Measurements from ENCODE around the gene CELF2. TPM values are rescaled to one million over a fixed set of nuclear protein-coding genes. Genes with fewer than 3 reads are reported as not detected.

The CELF2 gene
- total RNA-seq, 1 experiment from 2014 or later: 28.7 TPM

DNA sequence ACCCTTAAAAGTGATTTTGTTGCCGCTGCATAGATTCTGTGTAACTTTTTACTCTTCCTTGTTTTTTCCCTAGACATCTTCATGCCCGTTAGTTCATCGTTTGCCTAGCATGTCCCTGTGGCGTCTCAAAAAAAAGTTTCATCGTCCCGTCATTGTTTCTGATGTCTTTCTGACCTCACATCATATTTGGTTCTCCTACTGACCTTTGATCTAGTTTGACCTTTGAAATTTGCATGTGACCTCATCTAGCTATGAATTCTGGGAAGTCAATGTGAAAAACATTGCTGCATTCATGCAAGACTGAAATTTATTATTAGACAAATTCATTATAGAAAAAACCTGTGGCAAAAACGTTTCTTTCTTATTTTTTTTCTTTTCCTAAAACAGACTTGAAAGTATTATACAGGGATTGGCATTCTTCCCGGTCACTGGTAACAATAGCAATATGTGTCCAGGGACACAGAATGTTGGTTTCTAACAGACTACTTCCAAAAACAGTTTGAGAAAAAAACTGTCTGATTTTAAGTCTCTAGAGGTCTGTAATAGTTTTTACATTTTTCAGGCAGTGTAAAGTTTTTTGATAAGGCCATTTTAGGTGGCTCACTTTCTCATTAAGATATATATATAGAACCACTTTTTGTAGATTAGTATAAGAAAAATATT lies 312.8 kb downstream of the CELF2 start:
- no peak overlapping the region for H3K4me2 ChIP-seq (ENCODE audit: insufficient read depth, insufficient read length, low read length)
- no peak overlapping the region for H3K4ac ChIP-seq (ENCODE audit: low read depth, low read length)
- no peak overlapping the region for H3K9ac ChIP-seq (ENCODE audit: extremely low read depth, insufficient read length, low read length)
- H3K27me3 ChIP-seq (ENCODE audit: insufficient read depth, low read length): no peaks in the 10 kb centered on the region
- no peaks in the 10 kb centered on the region for H3K79me1 ChIP-seq (ENCODE audit: insufficient read depth, low read depth, low read length, poor library complexity, severe bottlenecking)
- no peak overlapping the region for H3K4me3 Mint-ChIP-seq
- WGBS (ENCODE audit: extremely low coverage, insufficient read length, low lambda C conversion rate): no CpG with 5 or more reads among the region's 8 CpGs
- no peak overlapping the region for H3K18ac ChIP-seq (ENCODE audit: insufficient read length, low read depth, low read length)
- no peak overlapping the region for H2BK12ac ChIP-seq (ENCODE audit: insufficient read length, low read depth, low read length)
- H4K91ac ChIP-seq (ENCODE audit: insufficient read length, low read depth, low read length): no peak overlapping the region
- peak overlapping the region in 1 of 3 experiments; percentile 47; a peak in 3 of 7 replicates for H3K27ac Mint-ChIP-seq
- H3K23ac ChIP-seq (ENCODE audit: insufficient read length, low read depth, low read length): no peak overlapping the region
- no peak overlapping the region for H3K27ac ChIP-seq (ENCODE audit: insufficient read length, low read depth, low read length)
- no peak overlapping the region for H2BK20ac ChIP-seq (ENCODE audit: low read depth, low read length, poor library complexity, severe bottlenecking)
- no peak overlapping the region for H2BK120ac ChIP-seq (ENCODE audit: low read depth, low read length, poor library complexity, severe bottlenecking)
- no peak overlapping the region for H2BK5ac ChIP-seq (ENCODE audit: insufficient read length, low read length)
- no peak for DNase-seq
- no peak overlapping the region for H3K56ac ChIP-seq (ENCODE audit: insufficient read length, low read depth, low read length)
- H2AK5ac ChIP-seq (ENCODE audit: insufficient read length, low read length): no peak overlapping the region
- no peaks in the 10 kb centered on the region; the same call in 1 of the 2 replicates for H3K4me1 ChIP-seq (ENCODE audit: insufficient read depth, low read length)
- no peak overlapping the region for H3T11ph ChIP-seq (ENCODE audit: low read length)
- H3K79me2 ChIP-seq (ENCODE audit: insufficient read depth, low read length): no peaks in the 10 kb centered on the region
- no peaks in the 10 kb centered on the region for H3K9me3 Mint-ChIP-seq
- no peaks in the 10 kb centered on the region for H4K20me1 ChIP-seq (ENCODE audit: control insufficient read depth, insufficient read depth, insufficient read length)
- H3K36me3 Mint-ChIP-seq (ENCODE audit: insufficient read depth in 1 of 3, low read depth in 3 of 3): peaks cover 0 to 3% (median 0%) of the 10 kb centered on the region in 3 experiments; a peak in 1 of 7 replicates
- H3K14ac ChIP-seq (ENCODE audit: insufficient read depth, low read length): no peak overlapping the region
- no peaks in the 10 kb centered on the region for H3K27me3 Mint-ChIP-seq (ENCODE audit: low read depth)
- H2AFZ ChIP-seq (ENCODE audit: low read length): no peak overlapping the region
- H3K23me2 ChIP-seq (ENCODE audit: insufficient read length, low read depth, low read length, poor library complexity, severe bottlenecking): no peaks in the 10 kb centered on the region
- H2BK15ac ChIP-seq (ENCODE audit: low read depth, low read length): no peak overlapping the region
- no peak overlapping the region for H4K5ac ChIP-seq (ENCODE audit: insufficient read length, low read depth, low read length)
- TF ChIP-seq, protein P1, sequence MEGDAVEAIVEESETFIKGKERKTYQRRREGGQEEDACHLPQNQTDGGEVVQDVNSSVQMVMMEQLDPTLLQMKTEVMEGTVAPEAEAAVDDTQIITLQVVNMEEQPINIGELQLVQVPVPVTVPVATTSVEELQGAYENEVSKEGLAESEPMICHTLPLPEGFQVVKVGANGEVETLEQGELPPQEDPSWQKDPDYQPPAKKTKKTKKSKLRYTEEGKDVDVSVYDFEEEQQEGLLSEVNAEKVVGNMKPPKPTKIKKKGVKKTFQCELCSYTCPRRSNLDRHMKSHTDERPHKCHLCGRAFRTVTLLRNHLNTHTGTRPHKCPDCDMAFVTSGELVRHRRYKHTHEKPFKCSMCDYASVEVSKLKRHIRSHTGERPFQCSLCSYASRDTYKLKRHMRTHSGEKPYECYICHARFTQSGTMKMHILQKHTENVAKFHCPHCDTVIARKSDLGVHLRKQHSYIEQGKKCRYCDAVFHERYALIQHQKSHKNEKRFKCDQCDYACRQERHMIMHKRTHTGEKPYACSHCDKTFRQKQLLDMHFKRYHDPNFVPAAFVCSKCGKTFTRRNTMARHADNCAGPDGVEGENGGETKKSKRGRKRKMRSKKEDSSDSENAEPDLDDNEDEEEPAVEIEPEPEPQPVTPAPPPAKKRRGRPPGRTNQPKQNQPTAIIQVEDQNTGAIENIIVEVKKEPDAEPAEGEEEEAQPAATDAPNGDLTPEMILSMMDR (conservative IDR thresholded peaks at IDR 0.05): no peak
- H3K4me1 Mint-ChIP-seq: peaks cover 25 to 43% of the 10 kb centered on the region in 2 experiments
- no peaks in the 10 kb centered on the region for H3K9me3 ChIP-seq (ENCODE audit: control insufficient read depth, low read depth, low read length)
- no peak overlapping the region for H4K8ac ChIP-seq (replicated peaks; ENCODE audit: insufficient read length, low read depth, low read length)
